Esophagus squamous epithelium (tissue), 5 donors: Measurements from ENCODE around the gene THSD7A. TPM values are rescaled to one million over a fixed set of nuclear protein-coding genes. Genes with fewer than 3 reads are reported as not detected.
A peak's percentile ranks its signal among the peaks of the same experiment; 100 is the strongest.

Experiments
- DNase-seq: peaks from one replicate; lab custom pipeline; 2025; lab: John Stamatoyannopoulos, UW
- H3K27ac ChIP-seq, 4 donors: fragments of 200-600 bp; sonication (generic); one replicate each; pipeline ENCODE4 v1.5.1; 2016 to 2019; ENCODE audit warnings: mild to moderate bottlenecking in 1 of 4
- H3K27me3 ChIP-seq, 4 donors: fragments of 200-600 bp; sonication (generic); 1 replicate in 3 of 4; 2 replicates in 1 of 4; pipeline versions ENCODE4 v1.5.1 to v1.6.0; 2017 to 2021; ENCODE audit warnings: antibody characterized with exemption in 1 of 4
- H3K36me3 ChIP-seq, 3 donors: fragments of 200-600 bp; sonication (generic); one replicate each; pipeline ENCODE4 v1.5.1; 2016 to 2019
- H3K4me1 ChIP-seq, 3 donors: fragments of 200-600 bp; sonication (generic); one replicate each; pipeline ENCODE4 v1.5.1; 2017 to 2019
- H3K4me3 ChIP-seq, 4 donors: fragments of 200-600 bp; sonication (generic); 1 replicate in 3 of 4; 2 replicates in 1 of 4; pipeline ENCODE4 v1.5.1; 2016 to 2019; ENCODE audit warnings: mild to moderate bottlenecking in 2 of 4, moderate library complexity in 1 of 4
- H3K9me3 ChIP-seq, 3 donors: fragments of 200-600 bp; sonication (generic); one replicate each; pipeline ENCODE4 v1.5.1; 2016 to 2019
- CTCF ChIP-seq, 6 experiments: fragments of 450-650 bp in 4 of 6; fragments of 200-600 bp in 2 of 6; sonication (generic) in 2 of 6; IDR thresholded peaks; one replicate each; pipeline ENCODE4 v1.5.1; 2016 to 2019; ENCODE audit warnings: antibody characterized with exemption in 6 of 6, mild to moderate bottlenecking in 4 of 6, moderate library complexity in 4 of 6
- POLR2A ChIP-seq, 4 donors: fragments of 450-650 bp; IDR thresholded peaks; one replicate each; pipeline ENCODE4 v1.6.1; 2017; ENCODE audit warnings: antibody characterized with exemption in 4 of 4, mild to moderate bottlenecking in 4 of 4, moderate library complexity in 3 of 4
- WGBS, 2 donors: methylation state at CpG; one replicate each; pipeline ENCODE4 v1.1.5; 2018; 5-methylcytosine and 5-hydroxymethylcytosine counted together
- intact Hi-C: fragments of 100-400 bp; cut with DNase I; formaldehyde crosslinking; loops from one replicate; pipeline ENCODE4 v1.15.0; 2022
- total RNA-seq, 4 donors: library from RNA; depleted of rRNA; stranded (reverse); fragments of >200 nt; gene quantifications; one replicate each; pipeline ENCODE4 v1.1.0, GENCODE V29; 2016
- donor health status: DM: yes; HTN: yes; CAD: no.

Gene THSD7A
- total RNA-seq, 4 donors from 2014 or later = 0.57 to 2.5 (median 1.4) TPM; not detected in 1

GRCh38 chr7:11430112-11430511 is 401.9 kb downstream of the THSD7A start:
- no peaks in the 10 kb centered on the region for H3K4me1 ChIP-seq
- intact Hi-C loops = no loop called here
- no peak overlapping the region for H3K4me3 ChIP-seq
- no peak overlapping the region for H3K27ac ChIP-seq
- H3K27me3 ChIP-seq = no peaks in the 10 kb centered on the region
- no peak for DNase-seq
- no peaks in the 10 kb centered on the region for H3K36me3 ChIP-seq
- TF ChIP-seq CTCF (IDR thresholded peaks at IDR 0.05) (no peak), POLR2A (IDR thresholded peaks at IDR 0.05) (no peak)
- 36 to 48% methylated on average over 2 of the region's 2 CpGs for WGBS, 2 donors
- no peaks in the 10 kb centered on the region for H3K9me3 ChIP-seq

GRCh38 chr7:11428877-11429581 is 403.0 kb downstream of the THSD7A start:
- Histone ChIP-seq H3K4me3 (no peak overlapping the region), H3K4me1 (no peaks in the 10 kb centered on the region), H3K36me3 (no peaks in the 10 kb centered on the region), H3K27me3 (no peaks in the 10 kb centered on the region), H3K27ac (no peak overlapping the region), H3K9me3 (no peaks in the 10 kb centered on the region)
- 67 to 77% methylated on average over 2 to 6 of the region's 6 CpGs for WGBS, 2 donors
- TF ChIP-seq CTCF (IDR thresholded peaks at IDR 0.05) (no peak), POLR2A (IDR thresholded peaks at IDR 0.05) (no peak)
- DNase-seq = no peak
- intact Hi-C loops = no loop called here

GRCh38 chr7:11427686-11428273 is 404.2 kb downstream of the THSD7A start:
- no peak overlapping the region for H3K27ac ChIP-seq
- no peak for TF ChIP-seq POLR2A (IDR thresholded peaks at IDR 0.05)
- peak in 5 of 6 experiments; percentile 41 to 69 (median 54) for TF ChIP-seq CTCF (IDR thresholded peaks at IDR 0.05)
- H3K36me3 ChIP-seq = no peaks in the 10 kb centered on the region
- no peak overlapping the region for H3K4me3 ChIP-seq
- 0% methylated on average over 1 of the region's 1 CpG for WGBS, 2 donors
- no peaks in the 10 kb centered on the region for H3K27me3 ChIP-seq
- no peak for DNase-seq
- intact Hi-C loops = no loop called here
- H3K4me1 ChIP-seq = no peaks in the 10 kb centered on the region
- no peaks in the 10 kb centered on the region for H3K9me3 ChIP-seq

GRCh38 chr7:11424006-11424405 is 408.0 kb downstream of the THSD7A start:
- WGBS, 2 donors = 77 to 87% methylated on average over 2 of the region's 2 CpGs
- Histone ChIP-seq H3K4me3 (no peak overlapping the region), H3K36me3 (no peaks in the 10 kb centered on the region), H3K27ac (no peak overlapping the region), H3K9me3 (peaks cover 0 to 5% (median 0%) of the 10 kb centered on the region in 3 donors), H3K27me3 (no peaks in the 10 kb centered on the region), H3K4me1 (no peaks in the 10 kb centered on the region)
- intact Hi-C loops = no loop called here
- no peak for TF ChIP-seq POLR2A (IDR thresholded peaks at IDR 0.05)
- DNase-seq = no peak

GRCh38 chr7:11420049-11420448 is 411.9 kb downstream of the THSD7A start:
- TF ChIP-seq POLR2A (IDR thresholded peaks at IDR 0.05) (no peak), CTCF (IDR thresholded peaks at IDR 0.05) (no peak)

More at GRCh38 chr7:11420049-11420448, 411.9 kb downstream of the THSD7A start:
- no peak for DNase-seq
- 10 to 44% methylated on average over 1 of the region's 1 CpG for WGBS, 2 donors
- intact Hi-C loops = no loop called here
- H3K4me3 ChIP-seq = no peak overlapping the region
- H3K4me1 ChIP-seq = no peaks in the 10 kb centered on the region
- no peaks in the 10 kb centered on the region for H3K27me3 ChIP-seq
- H3K36me3 ChIP-seq = no peaks in the 10 kb centered on the region
- no peak overlapping the region for H3K27ac ChIP-seq
- H3K9me3 ChIP-seq = peaks cover 0 to 5% (median 0%) of the 10 kb centered on the region in 3 donors
